ENCODE measurements around the gene TMEM198.

Gene TMEM198

DNA sequence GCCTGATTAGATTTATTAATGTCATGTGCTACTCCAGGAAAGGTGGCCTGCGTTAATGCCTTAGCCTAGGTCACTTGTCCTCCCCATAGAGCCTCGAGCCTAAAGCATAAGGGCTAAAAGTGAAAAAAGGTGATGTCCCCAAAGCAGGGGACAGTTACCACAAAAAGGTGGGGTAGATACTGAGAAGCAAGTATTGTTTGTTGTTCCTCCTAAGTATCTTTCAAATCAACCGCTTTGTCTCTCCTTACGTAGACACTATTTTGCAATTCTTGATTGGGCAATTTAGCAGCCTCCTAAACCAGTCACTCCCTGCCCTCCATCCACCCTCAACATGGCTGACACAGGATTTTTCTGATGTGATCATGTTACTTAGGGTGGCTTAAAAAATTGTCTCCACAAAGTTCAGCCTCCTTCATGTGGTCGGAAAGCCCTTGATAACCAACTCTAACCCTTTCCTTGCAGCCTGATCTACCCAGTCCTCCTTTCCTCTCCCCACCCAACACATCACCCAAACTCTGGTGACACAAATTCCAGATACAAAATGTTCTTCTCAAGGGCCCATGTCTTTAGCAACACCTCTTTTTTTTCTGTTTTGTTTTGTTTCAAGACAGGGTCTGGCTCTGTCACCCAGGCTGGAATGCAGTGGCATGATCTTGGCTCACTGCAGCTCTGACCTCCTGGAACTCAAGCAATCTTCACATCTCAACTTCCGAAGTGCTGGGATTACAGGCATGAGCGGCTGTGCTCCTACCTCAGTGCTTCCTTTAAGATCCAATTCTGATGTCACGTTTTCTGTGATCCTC, 35.2 kb downstream of the TMEM198 start:
- DNase-seq (ENCODE audit: low read depth), result peak; percentile 47

DNA sequence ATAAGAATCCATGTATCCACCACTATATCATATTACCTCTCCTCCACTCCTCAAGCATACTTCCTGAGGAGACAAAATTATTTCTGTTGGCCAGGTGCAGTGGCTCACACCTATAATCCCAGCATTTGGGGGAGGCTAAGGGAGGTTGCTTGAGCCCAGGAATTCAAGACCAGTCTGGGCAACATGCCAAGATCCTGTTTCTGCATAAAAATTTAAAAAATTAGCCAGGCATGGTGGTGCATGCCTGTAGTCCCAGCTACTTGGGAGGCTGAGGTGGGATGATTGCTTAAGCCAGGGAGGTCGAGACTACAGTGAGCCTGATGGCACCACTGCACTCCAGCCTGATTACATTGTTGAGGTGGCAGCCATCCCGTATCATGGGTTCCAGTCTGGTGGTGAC, 37.5 kb downstream of the TMEM198 start:
- DNase-seq (ENCODE audit: low read depth), result no peak

DNA sequence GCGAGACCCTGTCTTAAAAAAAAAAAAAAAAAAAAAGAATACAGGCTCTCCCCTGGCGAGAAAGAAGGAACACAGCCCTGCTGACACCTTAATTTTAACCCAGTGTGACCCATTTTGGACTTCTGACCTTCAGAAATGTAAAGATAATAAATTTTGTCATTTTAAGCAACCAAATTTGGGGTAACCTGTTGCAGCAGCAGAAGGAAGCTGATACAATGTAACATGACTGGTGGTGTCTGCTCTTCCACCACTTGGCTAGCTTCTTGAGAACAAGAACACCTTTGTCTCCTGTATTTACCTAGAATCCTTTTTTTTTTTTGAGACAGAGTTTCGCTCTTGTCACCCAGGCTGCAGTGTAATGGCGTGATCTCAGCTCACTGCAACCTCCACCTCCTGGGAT, 47.3 kb downstream of the TMEM198 start:
- DNase-seq (ENCODE audit: low read depth), result no peak

DNA sequence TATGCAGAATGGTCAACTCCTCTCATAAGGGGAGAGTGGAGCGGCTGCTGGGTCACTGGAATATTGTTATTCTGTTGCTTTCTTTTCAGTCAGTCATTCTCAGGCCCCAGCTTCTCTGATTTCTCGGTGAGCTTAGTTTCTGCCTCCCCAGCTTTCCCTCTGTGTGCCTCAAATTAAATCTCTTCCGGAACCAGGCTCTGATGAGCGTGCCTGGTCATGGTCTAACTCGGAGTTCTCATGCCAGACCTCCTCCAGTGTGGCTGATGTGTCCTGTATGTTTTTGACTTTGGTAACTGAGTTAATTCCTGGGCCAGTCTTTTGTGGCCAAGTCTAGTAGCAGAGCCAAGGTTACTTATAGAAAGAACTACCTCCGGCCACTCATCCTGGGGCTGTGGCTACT, 48.9 kb downstream of the TMEM198 start:
- DNase-seq (ENCODE audit: low read depth), result peak; percentile 21

DNA sequence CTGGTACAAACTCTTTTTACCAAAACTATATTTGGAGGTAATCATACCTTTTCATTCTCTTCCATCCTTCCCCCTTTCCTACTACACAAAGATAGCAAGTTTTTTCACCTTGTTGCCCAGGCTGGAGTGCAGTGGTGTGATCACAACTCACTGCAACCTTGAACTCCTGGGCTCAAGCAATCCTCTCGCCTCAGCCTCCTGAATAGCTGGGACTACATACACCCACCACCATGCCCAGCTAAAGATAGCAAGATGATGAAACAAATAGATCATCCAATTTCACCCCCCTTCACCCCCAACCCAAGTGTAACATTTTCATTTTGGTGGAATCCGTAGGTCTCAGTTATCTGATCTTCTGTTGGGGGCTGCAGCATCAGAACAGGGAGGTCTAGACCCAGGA, 49.3 kb downstream of the TMEM198 start:
- no peak for DNase-seq (ENCODE audit: low read depth)

DNA sequence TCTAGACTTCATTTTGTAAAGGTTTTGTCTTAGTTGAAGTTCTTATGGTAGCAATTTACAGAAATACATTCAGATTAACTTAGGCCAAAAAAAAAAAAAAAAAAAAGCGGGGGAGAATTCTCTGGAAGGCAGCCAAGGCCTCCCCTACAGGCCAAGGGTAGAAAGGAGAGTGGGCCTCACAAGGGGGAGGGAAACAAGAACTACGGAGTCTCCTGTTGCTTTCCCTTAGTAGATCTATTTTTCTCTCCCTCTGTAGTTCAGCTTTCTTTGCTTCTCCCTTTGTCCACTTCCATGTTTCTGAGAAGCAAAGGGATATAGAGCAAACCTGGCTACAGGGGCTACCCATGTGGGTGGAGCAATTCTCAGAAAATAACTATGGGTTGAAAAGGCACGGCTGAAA, 51.4 kb downstream of the TMEM198 start:
- DNase-seq (ENCODE audit: low read depth), result peak; percentile 8

DNA sequence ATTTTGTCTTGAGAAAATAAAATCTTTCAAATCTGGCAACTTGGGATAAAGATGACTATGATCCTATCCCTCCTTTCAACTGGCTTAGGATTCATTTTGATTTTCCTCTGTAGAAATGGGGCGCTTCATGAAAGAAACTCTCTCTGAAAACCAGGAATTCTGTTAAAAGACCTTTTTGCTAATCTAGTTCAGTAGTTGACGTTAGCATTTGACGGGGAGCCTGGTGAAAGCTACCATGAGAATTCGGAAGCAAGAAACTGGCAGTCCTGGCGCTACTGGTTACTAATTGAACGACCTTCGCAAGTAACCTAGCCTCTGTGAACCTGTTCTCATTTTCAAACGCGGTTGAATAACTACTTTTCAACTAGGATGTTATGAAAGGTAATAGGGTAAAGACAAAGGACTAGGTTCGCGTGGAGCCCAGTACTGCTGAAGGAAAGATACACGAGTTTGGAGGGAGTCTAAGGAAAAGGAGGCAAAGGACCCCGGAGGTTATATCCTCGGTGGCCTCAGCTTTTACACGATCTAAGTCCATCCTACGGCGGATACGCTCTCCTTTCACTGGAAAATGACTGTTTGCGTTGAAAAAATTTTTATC, 53.2 kb downstream of the TMEM198 start:
- no peak for DNase-seq (ENCODE audit: low read depth)

DNA sequence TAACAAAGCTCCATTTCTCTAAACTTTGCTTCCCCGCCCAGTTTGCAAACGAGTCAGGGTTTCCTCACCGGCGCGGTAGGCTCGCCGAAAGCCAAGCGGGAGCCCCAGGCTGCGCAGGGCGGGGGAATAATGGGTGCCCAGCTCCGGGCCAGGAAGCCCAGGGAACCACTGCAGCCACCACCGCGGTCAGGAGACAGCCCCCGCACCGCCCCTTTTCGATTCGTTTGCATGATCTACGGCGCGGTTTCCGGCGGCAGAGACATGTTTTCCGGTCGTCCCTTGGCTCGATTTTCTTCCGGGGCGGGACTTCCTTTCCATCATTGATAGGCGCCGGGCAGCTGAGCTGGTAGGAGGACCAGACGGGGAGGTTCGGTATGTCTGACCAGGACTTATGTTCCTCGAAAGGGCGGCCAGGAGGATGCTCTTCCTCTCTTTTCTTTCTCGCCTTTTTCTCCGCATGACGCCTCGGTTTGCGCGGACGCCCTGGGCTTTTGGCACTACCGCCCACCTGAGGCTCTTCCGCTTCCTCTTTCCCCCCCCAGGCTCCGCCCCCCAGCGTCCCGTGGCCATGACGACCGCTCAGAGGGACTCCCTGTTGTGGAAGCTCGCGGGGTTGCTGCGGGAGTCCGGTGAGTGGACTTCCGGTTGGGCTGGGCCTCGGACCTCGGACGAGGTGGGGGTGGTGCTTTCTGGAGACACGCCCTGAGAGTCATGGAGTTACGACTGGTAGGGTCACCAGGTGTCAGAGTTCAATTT, 53.9 kb downstream of the TMEM198 start, which contains the start of gene STK11IP:
STK11IP (plus strand) TSS at position 306 of the 756 bp plus-strand sequence; CDS start at position 569, 263 bp downstream.
- DNase-seq (ENCODE audit: low read depth), result peak; percentile 98

DNA sequence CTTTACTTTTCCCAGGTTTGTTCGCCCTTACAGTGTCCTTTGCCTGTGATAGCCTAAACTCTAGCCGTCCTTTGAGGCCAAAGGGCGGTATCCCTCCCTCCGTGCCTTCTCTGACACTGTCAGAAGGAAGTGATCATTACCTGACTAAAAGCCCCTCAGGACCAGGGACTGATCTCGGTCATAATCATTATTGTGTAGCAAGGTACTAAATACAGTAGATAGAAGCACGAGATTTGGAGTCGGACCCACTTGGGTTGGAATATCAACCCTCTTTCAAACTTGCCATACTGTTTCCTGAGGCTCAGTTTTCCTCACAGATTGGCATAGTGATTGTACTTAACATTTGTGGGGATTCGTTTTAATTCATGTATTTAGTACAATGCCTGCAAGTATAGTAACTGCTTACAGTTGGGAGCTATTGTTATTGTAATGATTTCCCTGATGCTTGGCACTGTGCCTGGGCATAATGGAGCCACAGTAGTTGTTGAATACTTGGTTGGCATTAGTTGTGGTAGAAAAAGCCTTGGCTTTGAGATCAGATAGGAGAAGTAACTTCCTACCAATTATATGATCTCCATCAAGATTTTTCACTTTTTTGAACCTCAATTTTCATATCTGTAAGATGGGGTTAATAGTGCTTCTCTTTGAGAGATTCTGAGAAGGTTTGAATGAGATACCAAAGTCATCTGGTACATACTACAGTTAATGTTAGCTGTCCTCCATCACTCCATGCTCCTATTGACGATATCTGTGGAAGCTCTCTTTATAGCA, 54.7 kb downstream of the TMEM198 start:
- DNase-seq (ENCODE audit: low read depth), result peak; percentile 13
